Middle frontal gyrus (tissue), 1 donor: ENCODE data around the gene PLK5.
"Not testable (repeated sequence)": the region's sequence is repeated elsewhere in the genome, so short reads cannot be mapped to it uniquely, and the experiment has no call there.

Experiments
- DNase-seq: peaks from one replicate; pipeline ENCODE4 v3.0.0-alpha.2; 2015; ENCODE audit warnings: low spot score; ENCODE audit errors: extremely low spot score

The PLK5 gene

GRCh38 chr19:1491114-1491848 lies 32.6 kb upstream of the PLK5 start, which contains the start of gene REEP6:
Gene REEP6 (plus strand): TSS chr19:1491181. CDS start chr19:1491270, 89 bp downstream.
- DNase-seq: no peak

DNA sequence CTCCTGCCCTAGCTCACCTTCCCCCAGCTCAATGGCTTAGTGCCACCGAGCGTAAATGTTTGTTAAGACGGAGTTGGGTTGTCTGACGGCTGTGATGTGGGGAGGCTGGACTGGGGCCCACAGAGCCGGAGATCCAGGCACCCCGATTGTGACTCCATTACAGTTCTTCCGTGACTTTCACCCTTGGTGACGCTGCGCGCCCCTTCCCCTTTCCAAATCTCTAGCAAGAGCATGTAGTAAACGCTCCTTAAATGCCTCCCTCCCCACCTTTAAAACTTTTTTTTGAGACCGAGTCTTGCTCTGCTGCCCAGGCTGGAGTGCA lies 32.1 kb upstream of the PLK5 start:
- DNase-seq: no peak

DNA sequence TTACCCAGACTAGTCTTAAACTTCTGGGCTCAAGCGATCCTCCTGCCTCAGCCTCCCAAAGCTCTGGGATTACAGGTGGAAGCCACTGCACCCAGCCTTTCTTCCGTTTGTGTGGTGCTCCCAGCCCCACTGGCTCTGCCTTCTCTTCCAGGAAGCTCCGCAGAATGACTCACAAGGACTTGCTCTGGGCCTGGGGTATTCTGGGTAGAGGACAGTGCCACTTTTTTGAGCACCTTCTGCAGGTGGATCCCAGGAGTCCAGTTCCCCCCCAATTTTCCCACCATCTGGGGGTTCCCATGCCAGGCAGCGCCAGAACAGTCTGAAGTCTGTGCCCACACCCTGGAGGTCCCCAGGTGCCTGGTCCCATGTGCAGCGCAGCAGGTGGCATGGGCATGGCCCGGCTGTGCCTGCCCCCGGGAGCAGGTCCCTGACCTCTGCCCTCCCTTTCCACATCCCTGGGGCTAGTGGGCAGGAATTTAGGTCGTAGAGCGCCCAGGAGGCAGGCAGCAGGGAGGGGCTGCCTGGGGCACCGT lies 31.3 kb upstream of the PLK5 start:
- DNase-seq: no peak

GRCh38 chr19:1494115-1494815 lies 29.6 kb upstream of the PLK5 start:
- no peak for DNase-seq

GRCh38 chr19:1495051-1495798 lies 28.7 kb upstream of the PLK5 start:
- no peak for DNase-seq

DNA sequence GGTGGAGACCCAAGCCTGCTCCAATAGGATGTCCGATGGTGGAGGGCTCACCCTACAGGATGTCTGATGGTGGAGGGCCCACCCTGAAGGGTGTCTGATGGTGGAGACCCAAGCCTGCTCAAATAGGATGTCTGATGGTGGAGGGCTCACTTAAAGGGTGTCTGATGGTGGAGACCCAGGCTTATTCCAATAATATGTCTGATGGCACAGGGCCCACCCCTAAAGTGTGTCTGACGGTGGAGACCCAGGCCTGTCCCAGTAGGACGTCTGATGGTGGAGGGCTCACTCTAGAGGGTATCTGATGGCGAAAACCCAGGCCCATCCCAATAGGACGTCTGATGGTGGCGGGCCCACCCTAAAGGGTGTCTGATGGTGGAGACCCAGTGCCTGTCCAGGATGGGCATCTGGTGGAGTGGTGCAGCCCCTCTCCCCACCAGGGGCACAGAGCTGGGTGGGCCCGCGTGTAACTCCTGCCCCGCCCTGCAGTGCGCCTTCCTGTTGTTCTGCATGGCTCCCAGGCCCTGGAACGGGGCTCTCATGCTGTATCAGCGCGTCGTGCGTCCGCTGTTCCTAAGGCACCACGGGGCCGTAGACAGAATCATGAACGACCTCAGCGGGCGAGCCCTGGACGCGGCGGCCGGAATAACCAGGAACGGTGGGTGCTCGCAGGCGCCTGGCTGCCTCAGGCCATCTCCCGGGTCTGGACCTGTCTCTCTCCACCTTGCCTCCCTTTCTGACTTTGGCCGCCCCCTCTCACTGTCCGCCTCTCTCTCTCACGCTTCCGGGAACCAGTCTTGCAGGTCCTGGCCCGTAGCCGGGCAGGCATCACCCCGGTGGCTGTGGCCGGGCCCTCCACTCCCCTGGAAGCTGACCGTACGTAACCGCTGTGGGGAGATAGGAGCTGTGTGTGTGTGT lies 27.8 kb upstream of the PLK5 start:
- no peak for DNase-seq

DNA sequence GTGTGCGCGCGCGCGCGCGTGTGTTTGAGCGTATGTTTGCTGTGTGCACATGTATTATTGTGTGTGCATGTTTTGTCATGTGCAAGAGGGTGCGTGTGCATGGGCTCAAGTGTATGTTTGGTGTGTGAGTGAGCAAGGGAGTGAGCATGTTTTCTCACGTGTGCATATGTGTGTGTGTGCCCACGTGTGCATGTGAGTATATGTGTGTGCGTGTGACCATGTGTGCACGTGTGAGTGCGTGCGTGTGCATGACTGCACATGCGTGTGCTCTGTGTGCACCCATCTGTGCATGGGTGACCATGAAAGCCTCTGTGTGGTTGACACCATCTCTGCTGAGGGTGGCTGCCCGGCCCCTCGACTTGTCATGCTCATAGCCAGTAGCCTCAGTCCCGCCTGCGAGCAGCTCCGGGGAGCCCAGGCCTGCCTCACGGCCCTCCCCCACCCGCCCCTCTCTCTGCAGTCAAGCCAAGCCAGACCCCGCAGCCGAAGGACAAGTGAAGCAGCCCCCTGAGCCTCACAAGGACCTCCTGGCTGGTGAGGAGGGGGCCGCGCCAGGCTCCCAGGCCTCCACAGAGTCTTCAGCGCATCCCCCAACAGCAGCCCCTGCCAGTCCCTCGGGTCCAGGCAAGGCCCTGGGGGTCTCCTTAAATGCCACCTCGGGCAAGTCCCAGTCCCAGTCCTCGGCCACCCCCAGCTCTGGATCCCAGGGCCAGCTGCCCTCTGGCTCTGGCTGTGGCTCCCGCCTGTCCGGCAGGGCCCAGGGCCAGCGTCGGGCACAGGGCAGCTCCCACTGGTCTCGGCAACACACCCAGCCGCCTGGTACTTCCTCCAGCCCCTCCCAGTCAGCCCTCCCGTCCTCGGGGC lies 26.9 kb upstream of the PLK5 start:
- DNase-seq: no peak

DNA sequence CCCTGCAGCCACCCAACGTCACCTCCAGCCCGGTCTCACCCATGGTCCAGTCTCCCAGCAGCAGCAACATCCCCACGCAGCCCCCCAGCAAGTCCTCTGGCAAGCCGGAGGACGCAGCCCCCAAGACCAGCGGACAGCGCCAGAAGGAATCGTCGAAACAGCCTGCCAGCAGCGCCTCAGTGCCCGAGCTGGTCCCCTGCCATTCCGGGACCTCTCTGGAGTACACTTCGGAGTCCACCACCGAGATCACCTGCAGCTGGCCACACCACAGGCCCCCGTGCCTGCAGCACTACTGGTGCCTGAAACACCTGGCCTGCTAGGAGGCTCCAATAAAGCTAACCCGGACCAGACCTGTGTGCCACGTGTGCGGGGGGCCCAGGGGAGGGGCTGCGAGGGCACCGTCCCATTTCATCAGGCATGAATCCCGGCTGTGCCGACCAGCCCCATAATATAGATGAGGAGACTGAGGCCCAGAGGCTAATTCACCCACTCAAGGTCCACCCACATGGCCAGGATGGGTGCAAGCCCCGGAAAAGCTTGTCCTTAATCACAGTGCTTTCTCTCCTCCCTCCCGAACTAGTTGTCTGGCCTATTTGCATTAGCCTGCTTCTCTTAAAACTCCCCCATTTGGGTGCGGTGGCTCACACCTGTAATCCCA lies 26.2 kb upstream of the PLK5 start:
- DNase-seq: no peak

DNA sequence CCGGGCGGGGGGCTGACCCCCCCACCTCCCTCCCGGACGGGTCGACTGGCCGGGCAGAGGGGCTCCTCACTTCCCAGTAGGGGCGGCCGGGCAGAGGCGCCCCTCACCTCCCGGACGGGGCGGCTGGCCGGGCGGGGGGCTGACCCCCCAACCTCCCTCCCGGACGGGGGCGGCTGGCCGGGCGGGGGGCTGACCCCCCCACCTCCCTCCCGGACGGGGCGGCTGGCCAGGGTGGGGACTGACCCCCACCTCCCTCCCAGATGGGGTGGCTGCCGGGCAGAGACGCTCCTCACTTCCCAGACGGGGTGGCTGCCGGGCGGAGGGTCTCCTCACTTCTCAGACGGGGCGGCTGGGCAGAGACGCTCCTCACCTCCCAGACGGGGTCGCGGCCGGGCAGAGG lies 24.6 kb upstream of the PLK5 start:
- not testable (repeated sequence) for DNase-seq

GRCh38 chr19:1501200-1501595 lies 22.7 kb upstream of the PLK5 start:
- DNase-seq: no peak

GRCh38 chr19:1502433-1503088 lies 21.3 kb upstream of the PLK5 start:
- no peak for DNase-seq

DNA sequence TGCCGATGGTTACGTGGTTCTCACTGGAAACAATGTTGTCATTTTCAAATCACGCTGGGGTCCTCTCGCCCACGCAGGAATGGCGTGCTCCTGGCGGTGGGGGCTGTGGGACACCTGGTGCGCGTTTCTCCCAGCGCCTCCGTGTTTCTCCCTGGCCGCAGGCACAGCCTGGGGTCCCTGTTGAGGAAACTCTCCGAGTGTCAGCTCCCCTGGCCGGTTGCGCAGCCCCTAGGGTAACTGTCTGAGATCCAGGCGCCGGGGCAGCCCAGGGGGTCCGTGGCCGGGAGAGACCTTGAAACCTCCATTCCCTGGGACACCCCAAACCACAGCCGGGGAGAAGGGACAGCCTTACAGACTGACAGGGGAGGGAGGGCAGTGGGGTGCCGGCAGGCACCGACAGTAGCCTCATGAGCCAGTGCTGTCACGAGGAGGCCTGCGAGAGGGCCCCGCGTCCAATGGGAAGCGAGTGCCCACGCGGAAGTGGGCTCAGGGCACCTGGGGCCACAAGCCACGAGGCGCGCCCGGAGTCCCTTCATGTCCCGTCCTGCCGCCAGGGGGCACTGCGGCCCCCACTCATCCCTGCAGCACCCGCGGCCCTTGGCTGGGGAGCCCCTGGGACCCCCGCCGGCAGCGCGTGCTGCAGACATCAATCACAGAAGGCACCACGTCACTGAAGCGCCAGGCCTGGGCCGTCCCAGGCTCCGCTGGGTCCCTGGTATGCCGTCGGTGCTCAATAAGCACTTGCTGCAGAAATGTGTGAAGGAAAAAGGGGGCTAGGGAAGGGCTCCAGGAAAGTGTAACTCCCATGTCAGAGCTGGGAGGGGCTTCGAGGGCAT lies 20.6 kb upstream of the PLK5 start:
- DNase-seq: no peak

DNA sequence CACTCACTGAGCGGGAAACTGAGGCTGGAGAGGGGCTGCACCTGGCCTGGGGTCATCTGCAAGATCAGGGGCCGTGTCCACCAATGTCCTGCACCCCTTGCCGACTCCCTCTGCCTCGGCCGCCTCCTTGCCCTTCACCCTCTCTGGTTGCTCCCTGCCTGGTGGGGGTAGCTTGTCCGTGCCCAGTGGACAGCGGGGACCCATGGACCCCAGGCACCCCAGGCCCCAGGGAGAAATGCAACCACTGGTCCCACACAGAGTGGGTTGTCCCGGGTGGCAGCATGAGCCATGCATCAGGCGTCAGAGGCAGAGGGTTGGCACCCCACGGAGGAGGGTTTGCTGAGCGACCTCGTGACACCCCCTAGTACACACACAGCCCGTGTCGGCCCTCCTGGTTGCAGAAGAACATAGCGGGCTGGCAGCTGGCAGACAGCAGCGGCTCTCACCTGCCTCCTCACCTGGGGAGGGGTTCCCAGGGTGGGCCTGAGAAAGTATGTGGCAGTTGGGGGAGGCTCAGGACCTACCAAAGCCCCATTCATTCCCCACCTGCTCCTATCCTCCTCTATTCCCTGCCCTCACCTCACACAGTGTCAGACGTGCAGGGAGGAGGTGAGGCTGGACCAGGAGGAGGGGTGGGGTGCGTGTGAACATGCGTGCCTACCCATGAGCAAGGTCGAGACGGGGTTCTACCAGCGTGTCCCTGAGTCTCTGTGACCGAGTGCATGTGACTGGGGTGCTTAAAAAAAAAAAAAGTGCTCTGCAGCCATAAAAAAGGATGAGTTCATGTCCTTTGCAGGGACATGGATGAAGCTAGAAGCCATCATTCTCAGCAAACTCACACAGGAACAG lies 19.7 kb upstream of the PLK5 start:
- DNase-seq: no peak

DNA sequence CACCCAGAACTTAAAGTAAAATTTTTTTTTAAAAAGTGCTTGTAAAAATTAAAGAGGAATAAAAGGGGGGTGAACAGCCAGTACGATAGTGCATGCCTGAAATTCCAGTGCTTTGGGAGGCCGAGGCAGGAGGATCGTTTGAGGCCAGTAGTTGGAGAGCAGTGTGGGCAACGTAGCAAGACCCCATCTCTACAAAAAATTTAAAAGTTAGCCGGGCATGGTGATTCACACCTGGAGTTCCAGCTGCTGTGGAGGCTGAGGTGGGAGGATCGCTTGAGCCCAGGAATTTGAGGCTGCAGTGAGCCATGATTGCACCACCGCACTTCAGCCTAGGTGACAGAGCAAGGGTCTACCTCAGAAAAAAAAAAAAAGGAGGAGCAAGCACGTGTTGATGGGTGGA lies 18.9 kb upstream of the PLK5 start:
- DNase-seq: no peak

DNA sequence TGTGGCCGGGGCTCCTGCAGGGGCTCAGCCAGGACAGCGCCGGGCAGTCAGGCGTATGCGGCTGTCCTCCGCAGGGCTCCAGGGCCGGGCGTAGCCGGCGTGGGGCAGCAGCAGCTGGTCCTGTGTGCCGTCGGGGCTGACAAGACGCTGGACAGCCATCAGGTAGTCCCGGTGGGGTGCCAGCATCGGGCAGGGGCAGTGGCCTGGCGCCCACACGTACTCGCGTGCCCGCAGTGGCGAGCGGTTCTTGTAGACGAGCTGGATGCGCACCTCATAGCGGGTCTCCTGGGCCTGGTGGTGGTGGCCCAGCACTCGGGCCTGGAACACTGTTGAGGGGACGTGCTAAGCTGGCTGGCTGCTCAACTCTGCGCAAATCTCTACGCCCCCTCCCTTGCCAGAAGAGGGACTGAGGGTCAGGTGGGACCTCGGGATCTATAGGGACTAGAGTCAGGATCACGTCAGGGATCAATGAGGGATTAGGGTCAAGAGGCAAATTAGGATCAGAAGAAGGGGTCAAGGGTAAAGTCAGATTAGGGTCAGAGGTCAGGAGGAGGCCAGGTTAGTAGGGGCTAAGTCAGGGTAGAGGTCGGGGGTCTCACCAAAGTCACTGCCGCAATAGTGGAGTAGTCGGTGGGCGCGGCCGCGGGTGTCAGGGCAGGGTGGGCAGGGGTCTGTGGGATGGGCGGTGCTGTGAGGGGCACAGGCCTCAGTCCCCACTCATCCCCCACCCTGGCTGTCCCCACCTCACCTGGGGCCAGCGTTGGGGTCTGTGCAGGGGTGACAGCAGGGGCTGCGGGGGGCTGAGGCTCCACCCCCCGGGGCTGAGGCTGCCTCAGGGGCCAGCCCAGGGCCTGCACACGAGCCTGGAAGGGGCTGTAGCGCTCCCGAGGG lies 17.6 kb upstream of the PLK5 start:
- DNase-seq: no peak

- no peak for DNase-seq
Measured at GRCh38 chr19:1507192-1507660, 16.7 kb upstream of the PLK5 start.
